ENCODE measurements around the gene ZNF775. TPM values are rescaled to one million over a fixed set of nuclear protein-coding genes. Genes with fewer than 3 reads are reported as not detected.
A peak's percentile ranks its signal among the peaks of the same experiment; 100 is the strongest.

Gene ZNF775
- total RNA-seq, 1 donor from 2014 or later: 4.4 TPM

DNA sequence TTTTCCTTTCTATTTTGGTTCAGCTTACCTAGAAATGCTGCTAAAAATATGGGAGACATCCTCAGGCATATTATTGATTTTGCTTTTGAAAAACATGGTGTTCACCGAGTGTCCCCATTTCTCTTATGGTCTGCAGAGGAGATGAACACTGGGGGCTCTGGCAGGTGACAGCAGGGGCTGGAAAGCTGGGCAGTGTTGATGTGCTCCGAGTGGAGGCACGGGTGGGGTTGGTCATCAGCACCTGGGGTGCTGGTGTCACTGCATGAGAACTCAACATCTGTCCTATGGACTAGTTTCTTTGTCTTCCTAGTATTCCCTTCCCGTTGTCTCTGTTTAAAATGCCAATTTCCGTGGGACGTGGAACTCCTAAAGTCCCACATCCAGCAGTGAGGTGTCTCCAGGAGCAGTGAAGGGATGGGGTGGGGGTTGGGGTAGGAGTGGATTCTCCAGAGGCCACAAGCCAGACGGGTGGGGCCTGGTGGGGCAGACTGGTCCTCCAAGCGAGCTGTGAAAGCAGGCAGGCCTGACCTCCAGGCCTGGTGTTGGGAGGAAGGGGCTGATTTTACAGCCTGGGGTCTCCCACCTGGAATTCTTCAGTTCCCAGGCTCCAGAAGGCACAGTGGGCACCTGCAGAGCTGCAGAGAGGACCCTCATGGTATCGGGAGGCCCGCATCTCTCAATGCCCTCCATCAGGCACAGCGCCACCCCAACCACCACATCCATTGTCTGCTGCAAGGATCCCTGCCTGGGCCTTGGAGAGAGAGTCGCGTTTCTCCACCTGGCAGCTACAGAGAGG lies 24.4 kb downstream of the ZNF775 start:
- DNase-seq: peak; percentile 57
- Histone ChIP-seq H3K4me1 (peaks cover 21% of the 10 kb centered on the region), H3K27ac (peak overlapping the region; percentile 94), H3K27me3 (no peaks in the 10 kb centered on the region), H3K9me3 (no peaks in the 10 kb centered on the region), H3K4me3 (no peak overlapping the region), H3K36me3 (no peaks in the 10 kb centered on the region)
- intact Hi-C loops (cut with DNase I): no loop called here
- TF ChIP-seq, protein P1, sequence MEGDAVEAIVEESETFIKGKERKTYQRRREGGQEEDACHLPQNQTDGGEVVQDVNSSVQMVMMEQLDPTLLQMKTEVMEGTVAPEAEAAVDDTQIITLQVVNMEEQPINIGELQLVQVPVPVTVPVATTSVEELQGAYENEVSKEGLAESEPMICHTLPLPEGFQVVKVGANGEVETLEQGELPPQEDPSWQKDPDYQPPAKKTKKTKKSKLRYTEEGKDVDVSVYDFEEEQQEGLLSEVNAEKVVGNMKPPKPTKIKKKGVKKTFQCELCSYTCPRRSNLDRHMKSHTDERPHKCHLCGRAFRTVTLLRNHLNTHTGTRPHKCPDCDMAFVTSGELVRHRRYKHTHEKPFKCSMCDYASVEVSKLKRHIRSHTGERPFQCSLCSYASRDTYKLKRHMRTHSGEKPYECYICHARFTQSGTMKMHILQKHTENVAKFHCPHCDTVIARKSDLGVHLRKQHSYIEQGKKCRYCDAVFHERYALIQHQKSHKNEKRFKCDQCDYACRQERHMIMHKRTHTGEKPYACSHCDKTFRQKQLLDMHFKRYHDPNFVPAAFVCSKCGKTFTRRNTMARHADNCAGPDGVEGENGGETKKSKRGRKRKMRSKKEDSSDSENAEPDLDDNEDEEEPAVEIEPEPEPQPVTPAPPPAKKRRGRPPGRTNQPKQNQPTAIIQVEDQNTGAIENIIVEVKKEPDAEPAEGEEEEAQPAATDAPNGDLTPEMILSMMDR (IDR thresholded peaks at IDR 0.05): no peak
- no peak for ATAC-seq

DNA sequence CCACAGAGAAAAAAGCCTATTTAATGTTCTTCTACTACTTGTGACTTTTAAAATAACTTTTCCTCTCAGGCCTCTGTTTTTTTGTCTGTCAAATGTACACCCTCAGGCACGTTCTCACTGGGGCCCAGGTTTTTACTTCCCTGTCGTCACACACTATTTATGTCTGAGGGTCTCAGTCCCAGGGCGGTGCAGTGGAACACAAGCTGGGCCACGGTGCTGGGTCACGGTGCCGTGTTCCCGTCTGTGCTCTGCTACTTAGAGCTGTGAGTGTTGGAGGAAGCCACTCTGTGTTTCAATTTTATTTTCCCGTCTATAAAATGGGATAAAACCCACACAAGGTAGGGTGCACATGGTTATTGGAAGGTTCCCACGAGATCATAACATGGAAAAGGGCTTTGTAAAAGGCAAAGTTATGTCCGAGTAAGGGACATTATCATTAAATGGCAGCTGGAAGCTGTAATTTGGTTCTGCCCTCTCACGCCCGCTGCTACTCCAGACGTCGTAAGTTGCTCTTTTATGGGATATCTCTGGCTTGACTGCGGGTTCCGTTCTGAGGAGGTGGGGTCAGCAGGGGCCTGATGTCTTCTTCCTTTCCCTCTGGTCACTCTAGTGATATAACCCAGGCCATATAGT lies 25.2 kb downstream of the ZNF775 start:
- DNase-seq: no peak
- H3K4me1 ChIP-seq: peaks cover 21% of the 10 kb centered on the region
- TF ChIP-seq, protein P1 (IDR thresholded peaks at IDR 0.05): no peak

GRCh38 chr7:150404805-150405583 lies 25.9 kb downstream of the ZNF775 start:
- H3K9me3 ChIP-seq: no peaks in the 10 kb centered on the region
- TF ChIP-seq, protein P1 (IDR thresholded peaks at IDR 0.05): peak; percentile 7
- ATAC-seq (peak; percentile 96), DNase-seq (peak; percentile 94)
- H3K4me3 ChIP-seq: peak overlapping the region; percentile 70
- no peaks in the 10 kb centered on the region for H3K27me3 ChIP-seq
- peak overlapping the region; percentile 94 for H3K27ac ChIP-seq
- no peaks in the 10 kb centered on the region for H3K36me3 ChIP-seq
- peaks cover 21% of the 10 kb centered on the region for H3K4me1 ChIP-seq
- intact Hi-C loops (cut with DNase I): no loop called here

More for the DNA sequence above, 25.2 kb downstream of the ZNF775 start:
- no peaks in the 10 kb centered on the region for H3K27me3 ChIP-seq
- no peaks in the 10 kb centered on the region for H3K36me3 ChIP-seq
- ATAC-seq: peak; percentile 1
- H3K9me3 ChIP-seq: no peaks in the 10 kb centered on the region
- intact Hi-C loops (cut with DNase I): no loop called here
- peak overlapping the region; percentile 94 for H3K27ac ChIP-seq
- H3K4me3 ChIP-seq: peak overlapping the region; percentile 70

GRCh38 chr7:150405584-150406311 lies 26.6 kb downstream of the ZNF775 start:
- no peaks in the 10 kb centered on the region for H3K36me3 ChIP-seq
- DNase-seq (no peak), ATAC-seq (peak; percentile 11)
- no peaks in the 10 kb centered on the region for H3K27me3 ChIP-seq
- H3K27ac ChIP-seq: peak overlapping the region; percentile 94
- TF ChIP-seq, protein P1 (IDR thresholded peaks at IDR 0.05): no peak
- peaks cover 21% of the 10 kb centered on the region for H3K4me1 ChIP-seq
- intact Hi-C loops (cut with DNase I): no loop called here
- H3K9me3 ChIP-seq: no peaks in the 10 kb centered on the region
- H3K4me3 ChIP-seq: peak overlapping the region; percentile 70

DNA sequence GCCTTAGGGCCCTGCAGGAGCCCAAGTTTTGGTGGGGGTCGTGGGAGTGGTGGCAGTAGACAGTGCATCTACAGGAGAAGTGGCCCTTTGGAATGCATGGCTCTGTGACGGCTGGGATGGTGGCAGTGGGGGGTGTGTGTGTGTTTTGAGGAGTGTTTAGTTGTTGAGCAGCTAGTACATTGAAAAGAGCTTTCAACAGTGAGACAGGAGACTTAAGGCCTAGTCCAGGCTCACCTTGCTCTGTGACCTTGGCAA lies 27.1 kb downstream of the ZNF775 start:
- no peak for DNase-seq
- H3K27ac ChIP-seq: peak overlapping the region; percentile 94
- no peaks in the 10 kb centered on the region for H3K9me3 ChIP-seq
- no peaks in the 10 kb centered on the region for H3K36me3 ChIP-seq
- intact Hi-C loops (cut with DNase I): no loop called here
- ATAC-seq: no peak
- peak overlapping the region; percentile 70 for H3K4me3 ChIP-seq
- H3K27me3 ChIP-seq: no peaks in the 10 kb centered on the region
- H3K4me1 ChIP-seq: peaks cover 21% of the 10 kb centered on the region
- TF ChIP-seq, protein P1 (IDR thresholded peaks at IDR 0.05): no peak
